HG02870 (cell line): Measurements from ENCODE around the gene MYL9.

Experiments
- ATAC-seq: cut with Tn5 transposase; IDR thresholded peaks from one replicate; pipeline ENCODE4 v1.9.1; 2021; ENCODE audit warnings: mild to moderate bottlenecking, moderate library complexity; ENCODE audit not compliant: unreplicated experiment

MYL9 gene

GRCh38 chr20:36525620-36526365, 15.5 kb upstream of the MYL9 start:
- no peak for ATAC-seq

DNA sequence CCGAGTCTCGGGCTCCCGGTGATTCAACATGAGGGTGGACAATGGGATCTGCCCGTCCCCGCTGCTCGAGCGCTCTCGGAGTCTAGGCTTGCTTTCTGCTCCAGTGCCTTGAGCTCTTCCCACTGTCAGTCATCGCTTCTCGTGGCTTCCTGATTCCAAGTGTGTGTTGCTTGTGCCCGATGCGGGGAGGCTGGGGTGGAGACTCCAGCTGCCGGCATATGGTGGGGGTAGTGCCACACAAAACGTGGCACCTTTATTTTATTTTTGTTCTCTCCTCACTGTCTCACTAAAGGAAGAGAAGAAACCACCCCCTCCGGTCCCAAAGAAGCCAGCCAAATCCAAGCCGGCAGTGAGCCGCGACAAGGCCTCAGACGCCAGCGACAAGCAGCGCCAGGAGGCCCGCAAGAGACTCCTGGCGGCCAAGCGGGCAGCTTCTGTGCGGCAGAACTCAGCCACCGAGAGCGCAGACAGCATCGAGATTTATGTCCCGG, 14.8 kb upstream of the MYL9 start:
- ATAC-seq, result no peak

- ATAC-seq, result no peak
These were observed 13.8 kb upstream of the MYL9 start for GRCh38 chr20:36527331-36528125.

DNA sequence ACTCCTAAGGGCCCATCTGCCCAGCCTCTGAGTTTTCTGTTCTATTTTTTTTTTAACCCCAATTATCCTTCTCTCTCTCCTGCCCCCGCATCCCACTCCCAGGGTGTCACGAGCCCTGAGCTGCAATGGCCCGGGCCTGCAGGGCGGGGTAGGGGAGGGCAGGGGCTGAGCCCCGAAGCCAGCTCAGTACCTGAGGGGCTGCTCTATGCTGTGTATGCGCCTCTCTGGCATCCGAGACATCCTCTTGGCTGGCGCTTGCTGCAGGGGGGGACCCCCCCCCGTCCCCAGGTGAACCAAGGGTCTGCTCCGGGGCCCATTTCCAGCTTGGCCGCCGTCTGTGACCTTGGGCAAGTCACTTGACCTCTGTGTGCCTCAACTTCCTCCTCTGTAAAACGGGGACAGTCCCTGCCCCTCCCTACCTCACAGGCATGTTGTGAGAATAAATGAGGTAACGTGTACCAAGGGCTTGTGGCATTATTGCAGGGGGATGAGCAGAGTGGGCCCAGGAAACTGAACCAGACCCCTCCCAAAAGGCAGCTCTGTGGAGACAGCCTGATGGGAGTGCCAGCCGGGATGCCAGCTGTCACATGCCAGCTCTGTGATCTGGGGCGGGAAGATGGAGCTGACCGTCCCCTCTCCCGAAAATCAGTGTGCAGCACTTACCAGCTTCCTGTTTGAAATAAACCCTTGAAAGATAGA, 13.0 kb upstream of the MYL9 start:
- ATAC-seq, result no peak

- no peak for ATAC-seq
These were observed 12.4 kb upstream of the MYL9 start for GRCh38 chr20:36528875-36529417.

DNA sequence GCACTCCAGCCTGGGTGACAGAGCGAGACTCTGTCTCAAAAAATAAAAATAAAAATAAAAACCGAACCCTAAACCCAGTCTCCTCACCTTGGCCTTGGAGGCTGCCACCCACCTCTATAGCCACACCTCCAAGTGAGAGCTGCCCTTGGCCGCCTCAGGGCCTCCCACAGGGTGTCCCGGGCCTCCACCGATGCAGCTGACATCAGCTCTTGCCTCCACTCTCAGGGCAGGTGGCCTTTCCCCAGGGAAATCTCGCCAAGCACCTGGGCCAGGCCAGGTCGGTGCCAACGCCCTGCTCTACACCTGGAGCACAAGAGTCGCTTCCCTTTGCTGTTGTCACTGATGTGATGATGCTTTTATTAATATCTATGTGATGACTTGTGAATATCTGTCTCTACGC, 8.9 kb upstream of the MYL9 start:
- ATAC-seq, result no peak

DNA sequence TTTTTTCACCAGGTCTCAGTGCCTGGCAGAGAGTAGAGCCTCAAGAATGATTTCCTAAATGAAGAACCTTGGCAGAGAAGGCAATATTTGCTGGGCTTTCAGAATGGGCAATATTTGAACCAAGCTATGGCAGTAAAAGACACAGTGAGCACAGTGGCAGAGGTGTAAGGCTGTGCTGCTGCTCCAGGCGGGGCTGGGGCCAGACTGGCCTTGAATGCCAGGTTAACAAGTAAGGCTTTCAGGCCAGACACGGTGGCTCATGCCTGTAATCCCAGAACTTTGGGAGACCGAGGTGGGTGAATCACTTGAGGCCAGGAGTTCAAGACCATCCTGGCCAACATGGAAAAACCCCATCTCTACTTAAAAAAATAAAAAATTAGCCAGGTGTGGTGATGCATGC, 8.5 kb upstream of the MYL9 start:
- ATAC-seq, result no peak

DNA sequence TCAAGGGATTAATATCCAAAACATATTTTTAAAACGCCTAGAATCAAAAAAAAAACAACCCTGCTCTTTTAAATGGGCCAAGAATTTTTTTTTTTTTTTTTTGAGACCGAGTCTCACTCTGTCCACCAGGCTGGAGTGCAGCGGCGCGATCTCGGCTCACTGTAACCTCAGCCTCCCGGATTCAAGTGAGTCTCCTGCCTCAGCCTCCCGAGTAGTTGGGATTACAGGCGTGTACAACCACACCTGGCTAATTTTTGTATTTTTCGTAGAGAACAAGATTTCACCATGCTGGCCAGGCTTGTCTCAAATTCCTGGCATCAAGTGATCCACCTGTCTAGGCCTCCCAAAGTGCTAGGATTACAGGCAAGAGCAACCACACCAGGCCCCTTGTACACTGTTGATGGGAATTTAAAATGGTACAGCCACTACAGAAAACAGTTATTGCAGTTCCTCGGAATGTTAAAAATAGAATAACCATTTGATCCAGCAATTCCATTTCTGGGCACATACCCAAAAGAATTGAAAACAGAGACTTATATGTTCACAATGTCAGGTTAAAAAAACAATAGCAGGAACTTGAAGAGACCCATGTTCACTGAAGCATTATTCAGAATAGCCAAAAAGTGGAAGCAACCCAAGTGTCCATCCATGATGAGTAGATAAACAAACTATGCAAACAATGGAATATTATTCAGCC, 3.1 kb upstream of the MYL9 start:
- no peak for ATAC-seq

DNA sequence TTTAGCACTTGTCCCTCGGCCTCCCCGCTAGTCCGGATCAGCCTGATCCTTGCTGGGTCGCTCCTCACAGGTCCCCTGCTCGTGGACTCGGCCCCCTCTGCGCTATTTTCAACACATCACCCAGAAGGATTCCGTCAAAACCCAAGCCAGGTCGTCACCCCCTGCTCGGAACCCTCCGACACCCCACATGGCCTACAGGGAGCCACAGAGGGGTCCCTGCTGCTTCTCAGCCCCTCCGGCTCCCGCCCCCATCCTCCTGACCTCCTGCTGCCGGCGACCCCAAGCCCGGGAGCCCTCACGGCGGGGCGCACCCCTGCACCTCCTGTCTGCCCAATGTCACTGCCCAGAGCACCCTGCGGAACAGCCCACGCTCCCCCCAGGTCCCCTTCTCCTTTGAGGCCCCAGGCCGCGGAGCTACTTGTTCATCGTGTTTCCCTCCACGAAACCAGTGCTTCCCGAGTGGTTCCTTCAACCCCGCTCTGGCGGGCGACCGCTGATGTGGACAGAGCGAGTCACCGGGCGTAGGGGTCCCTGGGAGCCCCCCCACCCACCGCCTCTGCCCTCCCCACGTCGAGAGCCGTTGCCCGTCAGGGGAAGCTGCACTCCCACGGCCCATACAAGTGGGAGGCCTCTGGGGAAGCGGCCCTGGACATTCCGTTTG, 638 bp upstream of the MYL9 start:
- no peak for ATAC-seq

DNA sequence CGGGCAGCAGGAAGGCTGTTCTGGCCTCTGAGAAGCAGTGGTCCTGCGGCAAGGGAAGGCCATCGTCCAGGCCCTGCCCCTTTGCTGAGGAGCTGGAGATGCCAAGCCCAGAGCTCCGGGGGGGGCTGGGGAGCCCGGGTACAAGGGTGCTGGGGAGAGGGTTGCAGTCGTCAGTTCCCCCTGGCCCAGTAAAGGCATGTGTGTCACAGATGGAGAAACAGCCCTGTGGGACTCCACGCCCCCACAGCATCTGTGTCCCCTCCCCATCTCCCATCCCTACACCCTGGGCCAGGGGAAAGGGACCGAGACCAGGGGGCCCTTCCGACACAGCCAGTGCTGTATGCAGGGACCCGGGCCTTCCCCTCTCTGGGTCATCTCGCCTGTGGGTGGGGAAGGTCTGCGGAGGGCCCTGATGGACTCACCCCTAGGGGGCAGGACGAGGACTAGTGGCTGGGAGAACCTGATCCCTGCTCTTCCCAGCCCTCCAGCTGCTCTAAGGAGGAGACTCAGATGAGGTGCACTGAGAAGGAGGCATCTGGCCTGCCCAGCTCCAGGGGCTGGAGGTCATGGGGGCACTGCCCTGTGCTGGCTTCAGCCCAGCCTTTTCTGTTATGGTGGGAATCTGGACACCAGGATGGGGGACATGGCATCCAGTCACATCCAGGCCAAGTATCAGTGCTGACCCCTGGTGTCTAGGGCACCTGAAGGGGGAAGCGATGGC, 609 bp downstream of the MYL9 start:
- ATAC-seq, result no peak

- no peak for ATAC-seq
These were observed 1.3 kb downstream of the MYL9 start for GRCh38 chr20:36542516-36543183.

DNA sequence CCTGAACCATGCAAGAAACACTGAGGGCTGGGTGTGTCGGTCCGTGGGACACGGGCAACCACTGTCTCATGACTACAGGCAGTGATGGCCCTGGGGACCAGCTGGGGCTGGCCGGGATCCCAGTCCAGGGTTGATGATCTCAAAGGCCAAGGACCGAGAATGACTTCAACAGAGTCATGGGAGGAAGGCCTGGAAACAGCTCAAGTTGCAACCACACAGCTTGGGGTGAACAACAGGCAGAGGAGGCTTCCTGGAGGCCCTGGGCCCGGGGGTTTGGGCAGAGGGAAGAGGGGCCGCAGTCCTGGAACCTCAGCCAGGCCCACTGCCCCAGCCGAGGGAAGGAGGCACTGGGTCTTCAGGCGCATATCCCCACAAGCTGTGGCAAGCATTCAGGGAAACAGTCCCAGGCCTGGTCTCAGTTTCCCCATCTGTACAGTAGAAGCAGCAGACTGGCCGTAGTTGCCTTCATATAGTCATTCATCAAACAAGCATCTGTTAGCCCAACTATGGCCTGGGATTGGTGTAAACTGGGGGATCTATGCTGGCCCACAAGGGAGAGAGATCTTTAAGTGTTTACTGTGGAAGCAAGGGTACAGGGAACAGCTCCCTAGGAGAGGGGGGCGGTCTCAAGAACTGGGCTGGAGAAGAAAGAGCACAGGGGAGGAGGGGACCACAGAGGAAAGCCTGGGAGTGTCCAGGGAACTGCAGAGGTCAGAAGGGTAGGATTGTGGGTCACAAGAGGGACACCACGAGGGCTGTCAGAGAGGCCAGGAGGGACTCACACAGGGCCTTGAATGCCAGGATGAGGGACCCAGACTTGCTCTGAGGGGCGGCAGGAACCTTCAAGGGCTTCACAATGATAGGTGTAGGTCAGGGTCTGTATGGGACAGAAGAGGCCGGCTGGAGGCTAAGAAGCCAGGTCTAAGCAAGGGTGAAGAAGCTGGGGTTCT, 2.1 kb downstream of the MYL9 start:
- no peak for ATAC-seq

GRCh38 chr20:36544134-36545018, 3.1 kb downstream of the MYL9 start:
- ATAC-seq, result no peak

- no peak for ATAC-seq
These were observed 4.9 kb downstream of the MYL9 start for GRCh38 chr20:36546111-36546736.

- no peak for ATAC-seq
These were observed 6.1 kb downstream of the MYL9 start for GRCh38 chr20:36547186-36548005.

GRCh38 chr20:36548006-36548315, 6.6 kb downstream of the MYL9 start:
- ATAC-seq, result no peak
